Heart right ventricle (tissue), 16 donors: Measurements from ENCODE around the gene COLQ. TPM values are rescaled to one million over a fixed set of nuclear protein-coding genes. Genes with fewer than 3 reads are reported as not detected.

Source experiments
- ATAC-seq, 8 donors: fragments of 200-7000 bp; cut with Tn5 transposase; one replicate each; pipeline ENCODE4 v1.9.1; 2020; ENCODE audit warnings: mild to moderate bottlenecking in 8 of 8, moderate library complexity in 8 of 8, moderate number of reproducible peaks in 1 of 8
- DNase-seq, 2 donors: peaks; one replicate each; pipeline ENCODE4 v3.0.0-alpha.2; 2020
- H3K27ac ChIP-seq, 10 donors: fragments of 200-600 bp; sonication (generic) in 2 of 10; one replicate each; pipeline versions ENCODE4 v1.5.0 to v1.8.0; 2020 to 2022; ENCODE audit warnings: mild to moderate bottlenecking in 3 of 10
- H3K27me3 ChIP-seq, 7 donors: fragments of 200-600 bp; one replicate each; pipeline ENCODE4 v1.8.0; 2021 to 2022; ENCODE audit warnings: mild to moderate bottlenecking in 2 of 7
- H3K36me3 ChIP-seq, 9 donors: fragments of 200-600 bp; sonication (generic) in 1 of 9; one replicate each; pipeline versions ENCODE4 v1.5.0 to v1.8.0; 2020 to 2022; ENCODE audit warnings: mild to moderate bottlenecking in 2 of 9
- H3K4me1 ChIP-seq, 9 donors: fragments of 200-600 bp; sonication (generic) in 1 of 9; one replicate each; pipeline versions ENCODE4 v1.5.0 to v1.8.0; 2020 to 2022; ENCODE audit warnings: mild to moderate bottlenecking in 4 of 9
- H3K4me3 ChIP-seq, 10 donors: fragments of 200-600 bp; sonication (generic) in 2 of 10; one replicate each; pipeline versions ENCODE4 v1.5.0 to v1.8.0; 2020 to 2022; ENCODE audit warnings: mild to moderate bottlenecking in 7 of 10, moderate library complexity in 2 of 10
- H3K9me3 ChIP-seq, 11 donors: fragments of 200-600 bp in 10 of 11; sonication (generic) in 2 of 11; one replicate each; pipeline versions ENCODE4 v1.5.0 to v1.8.0; 2013 to 2022; ENCODE audit warnings: mild to moderate bottlenecking in 2 of 11, control low read depth in 1 of 11, moderate library complexity in 1 of 11
- WGBS, 2 donors: extraction: QIAGEN DNeasy Blood & Tissue Kit; methylation state at CpG; one replicate each; pipeline ENCODE4 v1.1.7; 2013; ENCODE audit warnings: inconsistent platforms in 1 of 2; 5-methylcytosine and 5-hydroxymethylcytosine counted together
- intact Hi-C, 10 donors: fragments of 100-400 bp; cut with DNase I; formaldehyde crosslinking; loops; one replicate each; pipeline versions ENCODE4 v1.11.1 to v1.14.2; 2022
- polyA plus RNA-seq, 2 donors: library from polyadenylated mRNA; stranded (reverse); fragments of 200-250 nt; gene quantifications; one replicate each; pipeline ENCODE4 v1.2.3, GENCODE V29; 2013
- total RNA-seq, 10 donors: library from RNA; stranded (reverse); fragmentation: NEBNext Ultra II Directional in 3 of 10; extraction: Animal tissue kit (Norgen Biotek cat#: 25700) in 3 of 10; gene quantifications; one replicate each; pipeline versions ENCODE4 v1.2.1 to v1.2.4, GENCODE V29; 2021 to 2023
- TF ChIP-seq, protein P1 (sequence below), 9 donors: fragments of 200-600 bp; sonication (generic) in 2 of 9; IDR thresholded peaks; one replicate each; pipeline versions ENCODE4 v1.5.0 to v1.8.0; 2021 to 2022; ENCODE audit warnings: antibody characterized with exemption in 9 of 9, mild to moderate bottlenecking in 5 of 9, moderate library complexity in 1 of 9
- donor health status: Arrhythmogenic right ventricular cardiomyopathy.
- donor health status: ischemic (EF 13 %, LVEDD 7.1; RV severe dilation, severe dysfunction).
- donor health status: healthy with polysubstance abuse.
- donor health status: DM: no; HTN: yes; CAD: no.
- donor health status: DM: no; HTN: no; CAD: no.
- donor health status: ischemic (EF 25% LVEDD 6.9; RV normal size, moderate dysfunction).
- donor health status: ischemic (EF 25% LVEDD 5.7; RV mildly dilated, moderate dysfunction).
- donor health status: healthy.
- donor health status: DM: yes; HTN: yes; CAD: no.
- donor health status: Ischemic cardiomyopathy.
- donor health status: ischemic (EF 35%, LVEDD 5.7; RV mildly dilated, moderate dysfunction).
- donor health status: nonischemic (EF 11% LVEDD 7.7; RV severe dilation, severe dysfunction).
- donor health status: DM: yes; HTN: yes; CAD: no.
- donor health status: PGD.
- donor health status: ischemic (EF 29% LVEDD 5.4; RV normal size, mild dysfunction).
- donor health status: nonischemic (EF 23%, LVEDD 6.1; RV moderate dilation, normal function).

The COLQ gene
- total and polyA plus RNA-seq, 12 donors, result 0.85 to 23.3 (median 13.0) TPM

DNA sequence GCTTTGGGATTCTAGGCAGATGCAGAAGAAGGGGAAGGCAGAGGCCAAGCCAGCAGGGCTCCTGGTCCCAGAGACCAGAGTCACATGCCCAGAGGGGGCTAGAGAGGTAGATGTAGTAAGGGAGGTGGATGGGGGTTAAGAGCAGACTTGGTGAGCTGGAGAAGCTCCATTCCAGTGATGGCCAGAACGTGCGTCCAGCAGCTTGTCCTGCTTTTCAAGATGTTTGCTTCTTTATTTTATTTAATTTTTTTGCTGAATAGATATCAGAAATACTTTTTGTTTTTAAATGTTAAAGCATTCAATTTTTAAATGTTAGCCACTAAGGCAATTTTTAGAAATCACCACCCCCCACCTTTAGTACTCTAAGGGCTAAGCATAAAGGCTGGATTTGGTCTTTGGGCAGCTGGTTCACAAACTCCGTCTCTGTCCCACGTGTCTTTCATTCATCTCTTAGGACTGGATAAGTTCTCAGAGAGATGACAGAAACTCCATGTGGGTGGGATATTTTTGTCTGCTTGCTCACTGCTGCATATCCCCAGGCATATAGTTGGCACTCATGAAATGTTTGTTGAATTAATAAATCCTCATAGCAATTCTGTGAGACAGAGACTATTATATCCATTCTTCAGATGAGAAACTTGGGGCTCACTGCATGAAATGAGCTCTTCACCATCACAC is 6.7 kb downstream of the COLQ start:
- H3K4me3 ChIP-seq, result no peak overlapping the region
- H3K27ac ChIP-seq, result no peak overlapping the region
- H3K9me3 ChIP-seq, result no peaks in the 10 kb centered on the region
- ATAC-seq (peak in 1 of 8 donors; percentile 48), DNase-seq (no peak)
- intact Hi-C loops, result no loop called here
- no peaks in the 10 kb centered on the region for H3K27me3 ChIP-seq
- TF ChIP-seq, protein P1, sequence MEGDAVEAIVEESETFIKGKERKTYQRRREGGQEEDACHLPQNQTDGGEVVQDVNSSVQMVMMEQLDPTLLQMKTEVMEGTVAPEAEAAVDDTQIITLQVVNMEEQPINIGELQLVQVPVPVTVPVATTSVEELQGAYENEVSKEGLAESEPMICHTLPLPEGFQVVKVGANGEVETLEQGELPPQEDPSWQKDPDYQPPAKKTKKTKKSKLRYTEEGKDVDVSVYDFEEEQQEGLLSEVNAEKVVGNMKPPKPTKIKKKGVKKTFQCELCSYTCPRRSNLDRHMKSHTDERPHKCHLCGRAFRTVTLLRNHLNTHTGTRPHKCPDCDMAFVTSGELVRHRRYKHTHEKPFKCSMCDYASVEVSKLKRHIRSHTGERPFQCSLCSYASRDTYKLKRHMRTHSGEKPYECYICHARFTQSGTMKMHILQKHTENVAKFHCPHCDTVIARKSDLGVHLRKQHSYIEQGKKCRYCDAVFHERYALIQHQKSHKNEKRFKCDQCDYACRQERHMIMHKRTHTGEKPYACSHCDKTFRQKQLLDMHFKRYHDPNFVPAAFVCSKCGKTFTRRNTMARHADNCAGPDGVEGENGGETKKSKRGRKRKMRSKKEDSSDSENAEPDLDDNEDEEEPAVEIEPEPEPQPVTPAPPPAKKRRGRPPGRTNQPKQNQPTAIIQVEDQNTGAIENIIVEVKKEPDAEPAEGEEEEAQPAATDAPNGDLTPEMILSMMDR (IDR thresholded peaks at IDR 0.05), result no peak
- peaks cover 3 to 62% (median 26%) of the 10 kb centered on the region in 9 donors for H3K4me1 ChIP-seq
- 62 to 76% methylated on average over 4 of the region's 4 CpGs for WGBS, 2 donors
- H3K36me3 ChIP-seq, result no peaks in the 10 kb centered on the region

DNA sequence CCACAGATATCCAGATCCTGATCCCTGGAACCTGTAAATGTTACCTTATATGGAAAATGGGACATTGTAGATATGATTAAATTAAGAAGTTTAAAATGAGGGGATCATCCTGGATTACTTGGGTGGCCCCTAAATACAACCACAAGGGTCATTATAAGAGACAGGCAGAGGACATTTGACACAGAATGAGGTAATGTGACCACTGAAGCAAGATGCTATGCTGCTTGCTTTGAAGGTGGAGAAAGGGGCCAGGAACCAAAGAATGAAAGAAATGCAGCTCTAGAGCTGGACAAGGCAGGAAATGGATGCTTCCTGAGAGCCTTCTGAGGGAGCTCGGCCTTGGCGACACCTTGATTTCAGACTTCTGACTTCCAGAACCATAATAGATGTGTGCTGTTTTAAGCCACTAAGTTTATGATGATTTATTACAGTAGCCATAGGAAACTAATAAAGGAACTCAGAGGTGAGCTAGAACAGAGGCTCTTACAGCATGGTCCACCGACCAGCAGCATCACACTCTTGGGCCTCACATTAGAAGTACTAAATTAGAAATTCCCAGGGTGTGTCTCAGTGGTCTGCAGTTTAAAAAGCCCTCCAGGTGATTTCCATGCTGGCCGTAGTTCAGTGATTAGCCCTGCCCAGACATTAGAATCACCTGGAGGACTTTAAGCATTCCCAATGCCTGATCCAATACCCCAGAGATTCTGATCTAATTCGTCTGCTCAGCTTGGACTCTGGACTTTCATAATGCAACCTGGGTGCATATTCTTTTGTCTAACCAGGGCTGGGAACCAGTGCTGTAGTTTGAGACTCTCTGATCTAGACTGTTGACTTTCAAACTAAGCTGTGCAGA is 7.5 kb downstream of the COLQ start:
- Histone ChIP-seq H3K27me3 (no peaks in the 10 kb centered on the region), H3K36me3 (no peaks in the 10 kb centered on the region), H3K9me3 (no peaks in the 10 kb centered on the region), H3K4me1 (peaks cover 3 to 57% (median 21%) of the 10 kb centered on the region in 9 donors), H3K27ac (no peak overlapping the region), H3K4me3 (no peak overlapping the region)
- ATAC-seq, result no peak
- WGBS, 2 donors, result 74 to 81% methylated on average over 5 of the region's 5 CpGs
- TF ChIP-seq, protein P1 (IDR thresholded peaks at IDR 0.05), result no peak
- intact Hi-C loops, result no loop called here
- DNase-seq, result no peak

DNA sequence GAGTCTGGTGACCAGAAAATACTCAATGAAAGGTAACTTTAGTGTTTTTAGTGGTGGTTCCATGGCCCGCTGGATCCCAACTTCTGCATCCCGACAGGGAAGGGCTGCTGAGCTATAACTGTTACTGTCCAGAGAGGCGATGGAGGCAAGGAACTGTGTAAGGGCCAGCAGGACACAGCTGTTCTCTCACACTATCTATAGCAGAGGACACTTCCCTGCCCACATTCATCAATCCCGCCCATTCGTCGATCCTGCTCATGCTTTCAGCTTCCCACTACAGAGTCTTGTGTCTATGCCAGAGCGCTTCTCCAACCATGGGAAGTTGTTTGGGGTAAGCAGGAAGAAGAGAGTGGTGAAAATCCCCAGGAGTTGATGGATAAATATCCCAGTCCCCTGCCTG is 8.4 kb downstream of the COLQ start:
- DNase-seq (no peak), ATAC-seq (no peak)
- TF ChIP-seq, protein P1 (IDR thresholded peaks at IDR 0.05), result no peak
- 77 to 83% methylated on average over 7 of the region's 7 CpGs for WGBS, 2 donors
- no peaks in the 10 kb centered on the region for H3K36me3 ChIP-seq
- H3K9me3 ChIP-seq, result no peaks in the 10 kb centered on the region
- H3K27ac ChIP-seq, result peak overlapping the region in 1 of 10 donors; percentile 51
- peaks cover 3 to 50% (median 21%) of the 10 kb centered on the region in 9 donors for H3K4me1 ChIP-seq
- intact Hi-C loops, result no loop called here
- no peaks in the 10 kb centered on the region for H3K27me3 ChIP-seq
- H3K4me3 ChIP-seq, result no peak overlapping the region

DNA sequence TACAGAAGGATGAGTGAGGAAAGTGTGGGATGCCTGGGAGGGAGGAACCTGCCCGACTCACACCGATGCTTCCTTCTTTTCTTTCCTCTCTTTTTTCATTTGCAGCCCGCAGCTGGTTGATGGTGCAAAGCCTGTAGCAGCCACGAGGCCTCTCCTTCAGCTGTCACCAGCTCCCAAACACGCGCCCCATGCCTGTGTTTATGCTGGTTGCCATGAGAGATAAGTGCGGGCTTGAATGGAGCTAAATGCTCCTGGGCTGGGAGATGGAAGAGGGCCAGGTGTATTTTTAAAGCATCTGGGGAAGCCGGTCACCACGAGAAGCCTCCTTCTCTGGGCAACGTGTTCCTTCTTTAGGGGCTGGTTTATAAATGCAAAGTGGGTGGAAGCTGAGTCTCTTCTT is 9.3 kb downstream of the COLQ start:
- Histone ChIP-seq H3K27ac (peak overlapping the region in 5 of 10 donors; percentile 13 to 51 (median 49)), H3K9me3 (no peaks in the 10 kb centered on the region), H3K36me3 (no peaks in the 10 kb centered on the region), H3K4me1 (peaks cover 3 to 50% (median 21%) of the 10 kb centered on the region in 9 donors), H3K27me3 (no peaks in the 10 kb centered on the region), H3K4me3 (no peak overlapping the region)
- ATAC-seq (peak; percentile 95 to 99 (median 96)), DNase-seq (peak; percentile 61 to 82)
- intact Hi-C loops, result no loop called here
- TF ChIP-seq, protein P1 (IDR thresholded peaks at IDR 0.05), result no peak
- 16 to 27% methylated on average over 10 of the region's 10 CpGs for WGBS, 2 donors
